HG03025 (cell line): ENCODE measurements around the gene OR2AK2.

Experiments used
- ATAC-seq: cut with Tn5 transposase; IDR thresholded peaks from one replicate; pipeline ENCODE4 v1.9.1; 2021; ENCODE audit warnings: mild to moderate bottlenecking, moderate library complexity; ENCODE audit not compliant: unreplicated experiment, low FRiP score

Gene OR2AK2

GRCh38 chr1:247964933-247965332 lies at the start of gene OR2AK2:
OR2AK2 (plus strand) TSS chr1:247965233; CDS start chr1:247965377, 144 bp downstream.
- no peak for ATAC-seq

GRCh38 chr1:247919952-247920351 lies 45.1 kb upstream of the OR2AK2 start, which contains the start of gene OR2T8:
OR2T8 (plus strand) TSS chr1:247920252; CDS start chr1:247921018, 766 bp downstream.
- ATAC-seq = no peak

GRCh38 chr1:247923941-247924340 lies 41.1 kb upstream of the OR2AK2 start:
- ATAC-seq = no peak

GRCh38 chr1:247924868-247925267 lies 40.2 kb upstream of the OR2AK2 start, which contains the start of gene OR2AJ1:
OR2AJ1 (plus strand) TSS chr1:247924889; CDS start chr1:247933769, 8,880 bp downstream.
- ATAC-seq = no peak

GRCh38 chr1:247933989-247934388 lies 31.0 kb upstream of the OR2AK2 start:
- ATAC-seq = no peak

GRCh38 chr1:247935781-247936180 lies 29.3 kb upstream of the OR2AK2 start:
- no peak for ATAC-seq

GRCh38 chr1:247936415-247936814 lies 28.6 kb upstream of the OR2AK2 start:
- ATAC-seq = no peak

- peak; percentile 99 for ATAC-seq
These were observed 27.9 kb upstream of the OR2AK2 start for GRCh38 chr1:247936965-247937734.

GRCh38 chr1:247942624-247943023 lies 22.4 kb upstream of the OR2AK2 start:
- ATAC-seq = no peak

GRCh38 chr1:247948558-247948957 lies 16.5 kb upstream of the OR2AK2 start, which contains the start of gene OR2L8:
OR2L8 (plus strand) TSS chr1:247948858; CDS start chr1:247948858, 0 bp downstream.
- ATAC-seq = no peak

GRCh38 chr1:247953408-247953807 lies 11.6 kb upstream of the OR2AK2 start:
- ATAC-seq = no peak

GRCh38 chr1:247961791-247962190 lies 3.2 kb upstream of the OR2AK2 start:
- ATAC-seq = no peak

GRCh38 chr1:247962911-247963588 lies 2.0 kb upstream of the OR2AK2 start:
- ATAC-seq = no peak

GRCh38 chr1:247966532-247967204 lies 1.6 kb downstream of the OR2AK2 start:
- peak; percentile 54 for ATAC-seq

GRCh38 chr1:247992986-247993385 lies 28.0 kb downstream of the OR2AK2 start:
- no peak for ATAC-seq

GRCh38 chr1:247998811-247999210 lies 33.8 kb downstream of the OR2AK2 start:
- ATAC-seq = no peak

GRCh38 chr1:248000169-248000568 lies 35.1 kb downstream of the OR2AK2 start:
- ATAC-seq = no peak

- no peak for ATAC-seq
These were observed 42.7 kb downstream of the OR2AK2 start for GRCh38 chr1:248007778-248008177.

- no peak for ATAC-seq
These were observed 44.6 kb downstream of the OR2AK2 start for GRCh38 chr1:248009681-248010080.

- no peak for ATAC-seq
These were observed 48.2 kb downstream of the OR2AK2 start, which contains the start of gene OR2L5 for GRCh38 chr1:248013229-248013710. OR2L5 (plus strand) TSS chr1:248013660; CDS start chr1:248021948, 8,288 bp downstream.

GRCh38 chr1:248015803-248016202 lies 50.8 kb downstream of the OR2AK2 start:
- ATAC-seq = no peak
